GM18508 (cell line): ENCODE data around the gene CD200.

Experiments used
- ATAC-seq: cut with Tn5 transposase; IDR thresholded peaks from one replicate; pipeline ENCODE4 v1.9.1; 2021; ENCODE audit warnings: moderate number of reproducible peaks; ENCODE audit not compliant: insufficient read depth, unreplicated experiment

CD200 gene, protein sequence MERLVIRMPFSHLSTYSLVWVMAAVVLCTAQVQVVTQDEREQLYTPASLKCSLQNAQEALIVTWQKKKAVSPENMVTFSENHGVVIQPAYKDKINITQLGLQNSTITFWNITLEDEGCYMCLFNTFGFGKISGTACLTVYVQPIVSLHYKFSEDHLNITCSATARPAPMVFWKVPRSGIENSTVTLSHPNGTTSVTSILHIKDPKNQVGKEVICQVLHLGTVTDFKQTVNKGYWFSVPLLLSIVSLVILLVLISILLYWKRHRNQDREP

DNA sequence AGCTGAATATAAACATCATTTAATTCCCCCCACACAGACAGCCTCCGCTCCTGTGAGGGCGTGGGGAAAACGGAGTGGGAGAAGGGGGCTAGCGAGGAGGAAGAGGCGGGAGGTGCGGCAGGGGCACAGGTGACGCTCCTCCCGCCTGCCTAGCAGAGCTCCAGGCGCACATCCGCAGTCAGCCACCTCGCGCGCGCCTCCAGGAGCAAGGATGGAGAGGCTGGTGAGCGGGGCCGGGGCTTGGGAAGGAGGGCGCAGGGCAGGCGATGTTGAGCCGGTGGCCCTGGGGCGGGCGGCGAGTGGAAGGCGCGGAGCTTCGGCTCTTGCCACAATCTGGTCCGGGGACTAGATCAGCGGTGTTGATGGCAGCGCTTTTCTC is at the start of gene CD200:
Gene CD200 (plus strand): TSS at position 155 of the 379 bp plus-strand sequence. CDS start 57 bp downstream, at position 212.
- ATAC-seq = no peak

DNA sequence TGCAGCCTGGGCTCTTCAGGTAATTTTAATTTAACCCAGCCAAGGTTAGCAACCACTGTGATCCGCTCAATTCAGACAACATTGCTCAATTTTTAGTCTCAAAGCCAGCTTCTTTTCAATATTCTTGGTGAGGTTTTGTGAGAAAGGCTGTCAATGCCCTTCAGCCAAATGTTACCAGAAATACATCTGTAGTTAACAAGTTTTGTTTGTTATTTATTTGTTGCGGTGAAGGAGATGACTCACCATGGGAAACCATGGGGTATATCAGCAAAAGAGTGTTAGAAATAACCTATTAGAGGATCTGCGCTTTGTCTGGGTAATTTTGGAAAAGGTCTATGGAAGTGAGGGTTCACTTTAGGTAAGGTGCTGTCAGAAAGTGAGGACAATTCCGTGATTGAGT is 43.9 kb upstream of the CD200 start:
- no peak for ATAC-seq

DNA sequence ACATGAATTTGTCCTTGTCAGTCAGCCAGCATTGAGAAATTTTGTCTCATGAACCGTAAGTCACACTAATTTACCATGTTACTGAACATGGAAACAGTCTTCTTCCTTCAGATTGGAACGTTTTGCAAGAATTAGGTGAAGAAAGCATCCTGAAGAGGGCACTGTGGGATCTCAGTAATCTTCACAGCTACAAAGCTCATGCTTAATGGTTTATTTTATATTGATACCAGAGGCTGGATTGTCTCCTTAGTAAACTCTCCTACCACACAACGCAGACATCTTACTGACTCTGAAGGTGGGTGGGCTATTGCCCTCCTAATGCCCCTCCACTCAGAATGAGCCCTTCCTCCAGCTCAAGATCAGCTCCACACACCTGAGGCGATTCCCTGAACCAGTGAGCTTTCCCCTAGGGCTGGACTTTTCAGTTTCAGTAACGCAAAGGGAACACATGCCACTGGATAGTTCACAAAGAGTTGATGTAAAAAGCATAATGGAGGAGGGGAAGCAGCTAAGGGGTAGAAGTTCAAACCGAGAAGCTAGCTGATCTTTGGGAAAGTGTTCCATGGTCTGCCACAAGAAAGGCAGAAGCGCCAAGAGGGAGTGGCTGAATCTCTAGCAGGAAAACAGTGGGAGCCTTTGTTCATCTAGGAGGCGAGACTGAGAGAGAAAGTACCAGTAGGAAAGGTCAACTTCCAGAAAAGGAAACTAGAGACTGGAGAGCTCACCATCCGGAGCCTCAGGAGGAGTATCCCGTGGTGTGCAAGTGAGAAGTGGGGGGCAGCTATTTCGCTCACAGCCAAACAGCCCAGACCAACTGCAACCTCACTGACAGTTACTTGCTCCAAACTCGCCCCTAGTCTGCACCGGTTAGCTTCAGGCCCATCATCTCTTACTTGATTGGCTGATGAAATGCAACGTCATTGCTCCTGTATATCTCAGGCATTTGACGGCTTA is 39.3 kb upstream of the CD200 start, which contains the start of gene SLC9C1:
Gene SLC9C1 (minus strand): TSS at position 849 of the 954 bp plus-strand sequence. CDS start 7,425 bp downstream, outside the sequence.
- no peak for ATAC-seq

DNA sequence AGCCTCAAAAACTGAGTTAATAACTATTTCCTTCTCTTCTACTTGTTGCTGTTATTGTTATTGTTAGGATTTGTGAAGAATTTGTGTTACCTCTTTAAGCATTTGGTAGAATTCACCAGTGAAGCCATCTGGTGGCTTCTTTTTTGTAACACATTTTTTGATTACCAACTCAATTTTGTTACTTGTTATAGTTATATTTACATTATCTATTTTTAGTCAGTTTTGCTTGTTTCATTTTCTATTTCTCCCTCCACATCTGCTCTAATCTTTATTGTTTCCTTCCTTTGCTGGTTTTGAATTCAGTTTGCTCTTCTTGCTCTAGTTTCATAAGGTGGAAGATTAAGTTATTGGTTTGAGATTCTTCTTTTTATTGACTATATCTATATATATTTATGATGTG is 35.2 kb upstream of the CD200 start:
- no peak for ATAC-seq

DNA sequence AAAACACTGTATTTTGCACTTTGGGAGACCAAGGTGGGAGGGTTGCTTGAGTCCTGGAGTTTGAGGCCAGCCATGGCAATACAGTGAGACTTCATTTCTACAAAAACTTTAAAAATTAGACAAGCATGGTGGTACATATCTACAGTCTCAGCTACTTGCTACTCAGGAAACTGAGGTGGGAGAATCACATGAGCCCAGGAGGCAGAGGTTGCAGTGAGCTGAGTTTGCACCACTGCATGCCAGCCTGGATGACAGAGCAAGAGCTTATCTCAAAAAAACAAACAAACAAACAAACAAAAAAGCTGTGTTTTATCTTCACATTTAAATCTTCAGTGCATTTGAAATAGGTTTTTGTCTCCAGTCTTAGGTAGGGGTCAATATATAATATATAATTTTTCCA is 34.2 kb upstream of the CD200 start:
- no peak for ATAC-seq

DNA sequence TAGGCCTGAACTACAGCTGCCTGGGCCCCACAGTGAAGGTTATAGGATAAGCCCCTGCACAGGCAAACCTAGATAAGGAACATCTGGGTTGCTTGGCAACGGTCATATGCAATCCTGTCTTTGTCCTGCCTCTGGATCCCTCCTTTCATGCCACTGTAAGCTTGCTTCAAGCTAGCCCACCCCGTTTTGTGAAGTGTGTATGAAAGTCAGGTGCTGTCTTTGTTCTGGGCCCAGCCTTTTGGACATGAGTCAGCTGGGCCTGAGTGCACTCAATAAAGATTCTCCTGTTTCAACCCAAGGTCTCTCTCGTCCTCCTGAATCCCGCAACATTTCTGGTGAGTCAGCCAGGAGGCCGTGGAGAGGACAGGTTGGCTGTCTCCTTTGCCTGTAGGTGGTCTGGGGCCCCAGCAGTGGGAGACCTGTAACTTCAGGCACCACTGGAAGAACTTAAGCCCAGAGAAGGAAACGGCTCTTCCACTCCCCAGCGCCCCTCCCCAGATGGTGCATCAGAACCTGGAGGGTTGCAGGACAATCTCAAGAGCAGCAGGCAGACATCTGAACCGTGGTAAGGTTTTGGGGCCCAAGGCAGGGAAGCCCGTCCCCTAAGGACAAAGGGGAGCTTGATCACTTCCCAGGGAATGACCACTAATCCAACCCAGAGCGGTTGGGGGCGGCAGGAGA is 30.7 kb upstream of the CD200 start:
- ATAC-seq = no peak

DNA sequence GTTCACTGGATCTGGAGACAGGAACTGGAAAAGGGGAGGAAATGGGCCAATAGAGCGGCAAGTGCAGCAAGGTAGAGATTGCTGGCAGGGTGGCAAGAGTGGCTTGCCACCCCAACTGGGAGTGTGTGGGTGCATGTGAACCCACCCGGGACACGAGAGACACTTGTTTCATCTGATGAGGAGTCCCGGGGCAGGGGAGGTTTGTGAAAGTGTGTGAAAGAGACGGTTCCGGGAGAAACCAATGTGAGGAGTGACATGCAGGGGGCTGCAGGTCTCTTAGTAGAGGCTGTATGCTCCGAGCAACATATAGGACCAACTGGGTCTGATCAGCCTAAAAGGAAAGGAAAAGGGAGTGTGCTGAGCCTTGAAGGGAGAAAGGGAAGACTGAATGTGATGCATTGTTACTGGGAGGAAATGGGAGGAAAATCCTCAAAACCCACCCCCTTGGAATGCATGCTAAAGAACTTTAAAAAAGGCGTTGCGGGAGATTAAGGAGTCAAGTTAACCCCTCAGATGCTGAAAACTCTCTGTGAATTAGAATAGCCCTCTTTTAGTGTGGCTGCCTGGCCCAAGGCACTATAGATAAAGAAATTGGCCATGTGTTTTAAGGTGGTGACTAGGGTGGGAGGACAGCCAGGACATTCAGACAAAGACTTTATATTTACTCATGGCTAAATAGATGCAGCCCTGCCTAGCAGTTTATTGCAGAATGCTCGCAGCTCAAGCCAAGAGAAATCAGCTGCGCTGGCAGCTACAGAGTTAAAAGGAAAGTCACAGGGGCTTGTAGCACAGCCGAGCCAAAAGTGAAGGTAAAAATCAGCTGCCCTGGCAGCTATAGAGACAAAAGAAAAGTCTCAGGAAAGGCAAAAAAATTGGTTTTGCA is 29.8 kb upstream of the CD200 start:
- no peak for ATAC-seq

DNA sequence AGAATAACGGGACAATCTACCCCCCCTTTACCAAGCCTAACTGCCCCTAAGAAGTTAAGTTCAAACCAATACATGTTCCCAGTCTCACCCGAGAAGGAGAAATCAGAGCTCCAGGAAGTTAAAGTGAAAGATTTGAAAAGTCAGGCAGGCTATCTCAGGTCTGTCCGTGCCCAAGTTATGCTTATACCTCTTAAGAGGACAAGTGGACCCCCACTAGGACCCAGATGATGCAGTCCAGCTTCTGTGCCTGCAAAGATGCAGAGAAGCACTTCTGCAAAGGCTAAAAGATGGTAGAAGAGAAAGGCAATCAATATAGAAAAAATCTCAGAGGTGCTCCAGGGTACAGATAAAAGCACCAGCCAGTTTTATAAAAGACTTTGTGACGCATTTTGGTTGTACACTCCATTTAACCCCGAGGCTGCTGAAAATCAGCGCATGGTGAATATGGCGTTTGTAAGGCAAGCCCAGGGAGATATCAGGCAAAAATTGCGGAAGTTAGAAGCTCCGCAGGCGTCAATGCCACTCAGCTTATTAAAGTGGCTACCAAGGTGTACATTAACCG is 29.1 kb upstream of the CD200 start:
- ATAC-seq = no peak

DNA sequence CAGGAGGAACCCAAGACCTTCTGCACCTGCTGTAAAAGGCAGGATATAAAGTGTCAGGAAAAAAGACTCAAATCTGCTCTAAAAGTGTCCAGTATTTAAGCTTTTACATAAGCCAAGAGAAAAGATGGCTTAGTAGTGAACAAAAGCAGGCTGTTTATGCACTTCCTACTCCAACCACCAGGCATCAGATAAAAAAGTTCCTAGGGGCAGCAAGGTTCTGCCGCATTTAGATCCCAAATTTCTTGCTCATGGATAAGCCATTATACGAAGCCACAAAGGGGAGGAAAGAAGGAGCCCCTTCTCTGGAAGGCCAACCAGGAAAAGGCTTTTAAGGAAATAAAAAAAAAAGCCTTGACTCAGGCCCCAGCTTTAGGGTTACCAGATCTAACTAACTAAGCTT is 28.3 kb upstream of the CD200 start:
- no peak for ATAC-seq

DNA sequence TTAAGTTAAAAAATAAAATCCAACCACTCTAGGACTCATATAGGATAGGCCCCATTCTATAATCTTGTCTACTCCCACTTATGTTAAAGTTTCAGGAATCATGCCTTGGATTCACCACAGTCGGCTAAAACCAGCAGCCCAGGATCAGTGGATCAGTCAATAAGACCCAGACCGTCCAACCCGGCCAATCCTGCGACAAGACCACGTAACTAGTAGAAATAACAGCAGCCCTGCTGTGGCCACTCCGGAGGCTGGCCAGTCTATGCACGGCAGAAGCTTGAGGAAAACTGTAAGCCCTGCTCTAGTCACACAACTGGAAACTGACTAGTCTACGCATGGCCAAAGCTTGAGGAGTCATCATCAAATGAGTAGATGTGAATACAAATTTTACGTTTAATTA is 26.1 kb upstream of the CD200 start:
- ATAC-seq = no peak

DNA sequence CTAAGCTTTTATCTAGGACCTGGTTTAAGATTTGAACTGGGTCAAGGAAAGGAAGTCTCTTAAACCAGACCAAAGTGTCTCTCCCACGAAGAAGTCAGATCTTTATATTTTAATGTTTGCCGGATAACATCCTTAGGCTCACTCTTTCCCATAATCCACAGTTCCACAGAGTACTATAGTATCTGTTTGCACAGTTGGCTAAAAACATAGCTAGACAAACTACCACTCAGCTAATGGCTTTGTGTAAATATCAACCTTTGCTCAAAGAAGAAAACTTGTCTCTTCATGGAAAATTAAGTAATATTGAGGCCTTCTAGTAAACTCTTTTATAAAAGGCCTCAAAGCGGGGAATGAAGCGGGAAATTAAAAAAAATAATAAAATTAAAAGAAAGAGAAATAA is 25.4 kb upstream of the CD200 start:
- ATAC-seq = no peak

DNA sequence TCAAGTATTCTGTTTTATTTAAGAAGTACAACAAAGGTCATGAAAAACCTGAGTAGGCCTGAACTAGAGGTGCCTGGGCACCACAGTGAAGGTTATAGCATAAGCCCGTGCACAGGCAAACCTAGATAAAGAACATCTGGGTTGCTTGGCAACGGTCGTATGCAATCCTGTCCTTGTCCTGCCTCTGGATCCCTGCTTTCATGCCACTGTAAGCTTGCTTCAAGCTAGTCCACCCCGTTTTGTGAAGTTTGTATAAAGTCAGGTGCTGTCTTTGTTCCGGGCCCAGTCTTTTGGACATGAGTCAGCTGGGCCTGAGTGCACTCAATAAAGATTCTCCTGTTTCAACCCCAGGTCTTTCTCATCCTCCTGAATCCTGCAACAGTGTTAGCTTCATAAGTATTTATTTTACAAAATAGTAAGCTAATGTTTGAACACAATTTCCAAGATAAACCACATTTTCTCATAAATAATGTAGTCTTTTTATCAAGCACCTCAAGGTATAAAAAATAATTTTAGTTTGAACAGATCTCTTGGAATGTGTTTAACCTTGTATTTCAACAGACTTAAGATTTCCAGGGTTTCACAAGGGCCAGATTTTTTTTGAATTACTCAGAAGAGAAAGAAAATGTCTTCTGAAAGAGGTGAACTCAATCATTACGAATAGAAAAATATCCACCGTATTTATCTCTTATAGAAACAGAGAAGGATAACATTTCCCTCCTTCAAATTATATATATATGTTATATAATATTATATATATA is 24.6 kb upstream of the CD200 start:
- ATAC-seq = no peak

DNA sequence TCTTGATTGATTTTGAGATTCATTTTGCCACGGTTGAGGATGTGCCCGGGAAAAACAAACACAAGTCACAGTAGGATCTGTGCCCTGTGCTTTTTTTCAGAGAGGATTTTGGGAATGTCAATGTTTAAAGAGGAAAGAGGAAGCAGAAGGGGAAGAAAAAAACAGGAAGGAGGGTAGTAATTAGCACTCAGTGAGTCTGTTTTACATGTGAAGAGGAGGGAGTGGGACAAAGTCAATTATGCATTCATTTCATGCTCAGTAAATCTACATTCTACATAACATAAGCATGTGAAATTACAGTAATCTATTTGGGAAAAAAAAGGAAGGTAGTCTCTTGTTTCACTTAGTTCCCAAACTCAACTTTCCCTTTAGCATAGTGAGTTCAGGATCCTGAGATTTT is 18.3 kb upstream of the CD200 start:
- ATAC-seq = no peak

DNA sequence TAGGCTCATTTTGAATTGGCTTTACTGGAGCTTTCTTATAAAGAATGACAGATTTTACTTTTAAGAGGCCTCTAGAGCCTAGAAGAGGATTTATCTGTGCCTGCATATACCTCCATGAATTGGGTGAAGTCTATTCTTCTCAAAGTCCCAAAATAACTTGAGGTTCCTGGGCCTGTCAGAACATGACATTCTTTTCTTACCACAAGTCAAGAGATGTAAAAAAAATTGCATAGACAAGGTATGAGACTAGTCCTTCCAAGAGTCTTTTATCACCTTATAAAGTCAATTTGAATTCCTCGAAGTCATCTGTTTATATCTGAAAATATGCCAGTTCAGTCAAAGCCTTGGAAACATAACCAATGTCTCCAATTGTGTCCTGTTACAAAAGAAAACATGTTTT is 17.2 kb upstream of the CD200 start:
- ATAC-seq = no peak

DNA sequence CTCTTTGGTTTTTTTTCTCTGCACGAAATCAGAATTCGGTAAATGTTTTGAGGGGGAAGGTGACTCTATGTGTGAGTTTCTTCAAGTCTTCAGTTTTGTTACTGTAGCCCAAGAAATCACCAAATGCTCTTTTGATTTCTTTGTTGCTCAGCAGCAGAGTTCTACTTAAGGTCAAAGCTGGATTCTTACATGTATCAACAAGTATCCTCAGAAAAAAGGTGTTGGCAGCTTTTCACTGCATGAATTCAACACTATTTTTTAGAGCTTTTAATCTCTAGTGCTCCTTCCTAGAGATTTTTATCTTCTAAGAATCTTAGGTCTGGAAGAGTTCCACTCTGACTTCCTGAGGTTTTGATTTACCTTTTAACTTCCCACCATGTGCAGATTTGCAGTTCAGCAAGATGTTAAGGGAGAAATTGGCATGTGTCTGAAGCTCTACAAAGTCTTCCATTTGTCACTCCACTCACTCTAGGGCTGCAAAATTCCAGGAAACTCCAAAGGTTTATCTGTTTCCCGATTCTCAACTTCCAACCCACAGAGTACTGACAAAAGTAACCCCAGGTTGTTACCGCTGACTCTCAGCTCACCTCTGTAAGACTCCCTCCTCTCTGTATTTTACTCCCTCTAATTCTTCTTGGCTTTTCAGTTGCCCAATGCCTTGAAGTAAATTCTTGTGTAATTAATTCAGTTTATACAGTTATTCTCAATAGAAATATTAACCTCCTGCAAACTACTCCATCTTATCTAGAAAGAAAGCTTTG is 13.3 kb upstream of the CD200 start:
- ATAC-seq = no peak

DNA sequence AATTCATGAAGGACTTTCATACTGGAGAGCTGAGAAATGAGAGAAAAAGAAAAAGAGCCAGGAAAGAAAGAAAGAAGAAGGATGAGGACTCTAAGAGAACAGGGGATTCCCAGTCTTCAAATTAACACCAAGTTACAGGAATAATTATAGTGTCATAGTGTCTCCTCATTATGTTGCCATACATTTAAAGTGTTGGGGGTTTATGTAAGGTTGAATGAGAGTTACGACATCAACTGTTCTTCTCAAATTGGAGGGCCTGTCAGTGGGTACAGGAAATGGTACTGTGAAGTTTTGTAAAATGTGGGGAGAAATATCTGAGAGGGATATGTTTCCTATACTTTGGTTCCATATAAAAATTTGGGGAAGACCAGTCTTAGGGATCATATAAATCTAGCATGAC is 12.3 kb upstream of the CD200 start:
- no peak for ATAC-seq

DNA sequence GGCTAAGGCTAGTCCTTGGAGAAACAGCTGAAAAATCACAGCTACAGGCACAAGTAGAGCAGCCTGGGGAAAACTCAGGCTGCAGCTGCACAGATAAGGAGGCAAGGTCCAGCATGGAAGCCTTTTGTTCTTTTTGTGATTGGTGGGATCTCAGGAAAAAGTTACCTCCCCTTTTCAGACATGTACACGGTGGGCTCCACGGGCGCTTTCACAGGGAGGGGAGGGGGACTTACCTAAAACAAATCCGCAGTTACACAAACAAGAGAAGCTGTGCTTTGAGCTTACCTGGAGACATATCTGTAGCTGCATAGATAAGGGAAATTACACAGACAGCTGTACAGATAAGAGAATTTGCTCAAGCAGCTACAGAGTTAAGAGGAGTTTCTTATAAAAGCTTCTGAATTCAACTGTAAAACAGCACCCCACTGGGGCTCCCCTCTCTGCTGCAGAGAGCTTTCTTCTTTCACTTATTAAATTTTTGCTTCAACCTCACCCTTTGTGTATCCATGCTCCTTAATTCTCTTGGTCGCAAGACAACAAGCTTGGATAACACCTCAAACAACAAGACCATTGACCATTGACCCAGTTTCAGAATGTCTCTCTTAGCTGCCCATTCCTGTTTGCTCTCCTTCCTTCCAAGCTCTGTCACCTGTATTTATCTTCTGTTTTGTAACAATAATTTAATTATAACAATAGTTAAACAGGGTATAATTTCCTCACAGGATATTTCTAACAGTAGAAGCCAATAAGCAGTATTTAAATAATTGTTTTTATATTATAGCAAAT is 10.9 kb upstream of the CD200 start:
- ATAC-seq = no peak
